HCT116 (cell line): Measurements from ENCODE around the gene IQCH.

ENCODE experiments used
- CTCF ChIP-seq, 3 experiments: fragments of 200-600 bp in 1 of 3; sonication (generic) in 1 of 3; IDR thresholded peaks in 2 of 3; conservative IDR thresholded peaks in 1 of 3; 2 replicates each; pipeline ENCODE4 v1.5.1; 2012 to 2017; ENCODE audit warnings: low read depth in 2 of 3, low read length in 2 of 3, antibody characterized with exemption in 1 of 3, borderline replicate concordance in 1 of 3, control low read depth in 1 of 3, mild to moderate bottlenecking in 1 of 3, mixed read lengths in 1 of 3, mixed run types in 1 of 3, moderate library complexity in 1 of 3; ENCODE audit not compliant: insufficient read depth in 1 of 3
- POLR2A ChIP-seq: IDR thresholded peaks from 2 replicates; pipeline ENCODE4 v1.7.0; 2011; ENCODE audit warnings: borderline replicate concordance; ENCODE audit not compliant: insufficient read depth, insufficient read length; ENCODE audit errors: extremely low read depth
- SP1 ChIP-seq: IDR thresholded peaks from 2 replicates; pipeline ENCODE4 v1.6.1; 2012; ENCODE audit warnings: low read depth
- YY1 ChIP-seq: IDR thresholded peaks from 2 replicates; pipeline ENCODE4 v1.6.1; 2011; ENCODE audit warnings: low read length, low read depth, moderate library complexity, mild to moderate bottlenecking; ENCODE audit not compliant: insufficient replicate concordance; ENCODE audit errors: extremely low read depth

DNA sequence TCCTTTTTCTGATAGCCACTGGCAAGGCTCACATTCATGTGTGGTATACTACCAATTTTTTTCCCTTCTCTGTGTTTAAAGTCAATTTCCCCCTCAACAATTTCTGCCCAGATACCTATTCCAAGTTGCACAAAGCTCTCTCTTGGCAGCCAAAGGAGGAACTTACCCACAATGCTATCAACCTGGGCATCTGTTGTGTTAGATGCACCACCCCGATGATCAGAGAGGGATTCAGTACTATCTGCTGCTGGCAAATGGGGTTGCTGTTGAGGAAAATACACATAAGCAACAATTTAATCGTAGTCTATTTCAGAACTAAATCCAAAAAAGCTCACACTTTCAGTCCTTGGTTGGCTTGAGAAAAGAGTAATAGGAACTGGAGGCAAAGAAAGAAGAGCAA lies 46.2 kb upstream of the IQCH start:
- no peak for TF ChIP-seq CTCF (IDR thresholded peaks at IDR 0.05 in 2 of 3, conservative IDR thresholded peaks at IDR 0.05 in 1 of 3; ENCODE audit: borderline replicate concordance in 1 of 3, insufficient read depth in 1 of 3, low read depth in 2 of 3, low read length in 2 of 3)
- TF ChIP-seq POLR2A, result no peak
- TF ChIP-seq YY1, result no peak
- TF ChIP-seq SP1, result no peak
